Measurements from ENCODE around the gene GPC2.

The GPC2 gene

DNA sequence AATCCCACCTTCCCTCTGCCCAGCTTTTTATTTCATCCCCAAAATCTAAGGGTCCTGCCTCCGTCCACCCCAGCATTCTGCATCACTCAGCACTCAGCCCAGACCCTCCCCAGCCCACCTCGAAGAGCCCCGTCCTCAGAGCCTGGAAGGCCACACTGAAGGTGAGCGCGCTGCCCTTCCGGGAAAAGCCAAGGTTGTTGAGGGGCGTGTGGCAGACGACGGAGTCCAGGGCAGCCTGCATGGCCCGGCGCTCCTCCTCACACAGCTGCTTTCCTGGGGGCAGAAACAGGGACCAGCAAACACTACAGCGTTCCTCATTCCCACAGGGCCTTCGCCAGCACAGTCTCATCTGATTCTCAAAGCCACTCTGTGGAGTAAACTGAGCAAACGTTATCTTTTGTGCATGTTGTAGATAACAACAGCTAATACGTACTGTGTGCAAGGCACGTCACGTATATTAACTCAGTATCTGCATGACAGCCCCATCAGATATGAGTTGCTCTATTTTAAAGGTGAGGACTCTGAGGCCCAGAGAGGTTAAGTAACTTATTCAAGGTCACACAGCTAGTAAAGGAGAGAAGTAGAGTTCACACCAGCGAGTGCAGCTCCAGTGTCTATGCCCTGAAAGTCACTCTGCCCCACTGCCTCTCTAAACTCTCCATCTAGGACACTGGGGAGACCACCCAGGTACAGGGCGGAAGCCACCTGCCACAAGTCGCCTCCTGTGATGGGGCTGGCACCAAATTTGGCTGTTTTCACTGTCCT, 21.4 kb downstream of the GPC2 start:
- no peak overlapping the region for H3K4me3 ChIP-seq (ENCODE audit: low read depth, low read length)
- TF ChIP-seq, protein P1, sequence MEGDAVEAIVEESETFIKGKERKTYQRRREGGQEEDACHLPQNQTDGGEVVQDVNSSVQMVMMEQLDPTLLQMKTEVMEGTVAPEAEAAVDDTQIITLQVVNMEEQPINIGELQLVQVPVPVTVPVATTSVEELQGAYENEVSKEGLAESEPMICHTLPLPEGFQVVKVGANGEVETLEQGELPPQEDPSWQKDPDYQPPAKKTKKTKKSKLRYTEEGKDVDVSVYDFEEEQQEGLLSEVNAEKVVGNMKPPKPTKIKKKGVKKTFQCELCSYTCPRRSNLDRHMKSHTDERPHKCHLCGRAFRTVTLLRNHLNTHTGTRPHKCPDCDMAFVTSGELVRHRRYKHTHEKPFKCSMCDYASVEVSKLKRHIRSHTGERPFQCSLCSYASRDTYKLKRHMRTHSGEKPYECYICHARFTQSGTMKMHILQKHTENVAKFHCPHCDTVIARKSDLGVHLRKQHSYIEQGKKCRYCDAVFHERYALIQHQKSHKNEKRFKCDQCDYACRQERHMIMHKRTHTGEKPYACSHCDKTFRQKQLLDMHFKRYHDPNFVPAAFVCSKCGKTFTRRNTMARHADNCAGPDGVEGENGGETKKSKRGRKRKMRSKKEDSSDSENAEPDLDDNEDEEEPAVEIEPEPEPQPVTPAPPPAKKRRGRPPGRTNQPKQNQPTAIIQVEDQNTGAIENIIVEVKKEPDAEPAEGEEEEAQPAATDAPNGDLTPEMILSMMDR (IDR thresholded peaks at IDR 0.05; ENCODE audit: low read depth, low read length), result no peak

DNA sequence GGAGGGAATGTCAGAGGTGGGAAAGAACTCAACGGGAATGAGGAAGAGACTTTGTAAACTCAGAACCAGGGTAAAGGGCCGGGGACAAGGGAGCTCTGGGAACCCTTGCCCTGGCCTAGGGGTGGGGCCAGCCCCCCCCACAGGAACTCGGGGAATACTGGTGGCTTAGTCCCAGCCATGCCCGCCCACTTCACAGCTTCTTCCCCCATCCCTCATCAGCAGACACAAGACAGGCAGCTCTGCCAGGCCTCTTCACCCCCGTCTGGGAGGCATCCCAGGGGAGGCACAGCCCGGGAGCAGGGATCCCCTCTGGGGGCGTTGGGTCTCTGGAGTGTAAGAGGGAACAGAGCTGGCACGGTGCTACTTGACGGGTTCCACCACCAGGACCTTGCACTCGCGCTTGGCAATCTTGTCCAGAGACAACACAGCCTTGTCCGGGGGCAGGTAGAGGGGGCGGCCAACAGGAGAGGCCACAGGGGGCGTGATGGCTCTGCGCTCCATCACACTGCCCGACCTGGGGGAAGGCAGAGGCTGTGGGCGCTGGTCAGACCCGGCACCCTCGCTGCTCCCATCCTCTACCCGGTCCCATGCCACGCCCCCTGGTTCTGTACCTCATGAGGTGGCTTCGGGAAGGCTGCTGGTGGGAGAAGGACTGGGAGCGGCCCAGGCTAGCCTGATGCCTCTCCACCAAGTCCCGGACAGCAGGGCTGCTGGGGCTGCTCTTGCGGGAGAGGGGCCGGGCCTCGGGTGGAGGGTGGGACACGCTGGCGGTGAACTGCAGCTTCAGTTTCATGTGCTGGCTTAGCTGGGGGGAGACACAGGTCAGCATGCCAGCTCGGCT, 22.3 kb downstream of the GPC2 start:
- H3K4me3 ChIP-seq (ENCODE audit: low read depth, low read length), result no peak overlapping the region
- TF ChIP-seq, protein P1 (IDR thresholded peaks at IDR 0.05; ENCODE audit: low read depth, low read length), result no peak

DNA sequence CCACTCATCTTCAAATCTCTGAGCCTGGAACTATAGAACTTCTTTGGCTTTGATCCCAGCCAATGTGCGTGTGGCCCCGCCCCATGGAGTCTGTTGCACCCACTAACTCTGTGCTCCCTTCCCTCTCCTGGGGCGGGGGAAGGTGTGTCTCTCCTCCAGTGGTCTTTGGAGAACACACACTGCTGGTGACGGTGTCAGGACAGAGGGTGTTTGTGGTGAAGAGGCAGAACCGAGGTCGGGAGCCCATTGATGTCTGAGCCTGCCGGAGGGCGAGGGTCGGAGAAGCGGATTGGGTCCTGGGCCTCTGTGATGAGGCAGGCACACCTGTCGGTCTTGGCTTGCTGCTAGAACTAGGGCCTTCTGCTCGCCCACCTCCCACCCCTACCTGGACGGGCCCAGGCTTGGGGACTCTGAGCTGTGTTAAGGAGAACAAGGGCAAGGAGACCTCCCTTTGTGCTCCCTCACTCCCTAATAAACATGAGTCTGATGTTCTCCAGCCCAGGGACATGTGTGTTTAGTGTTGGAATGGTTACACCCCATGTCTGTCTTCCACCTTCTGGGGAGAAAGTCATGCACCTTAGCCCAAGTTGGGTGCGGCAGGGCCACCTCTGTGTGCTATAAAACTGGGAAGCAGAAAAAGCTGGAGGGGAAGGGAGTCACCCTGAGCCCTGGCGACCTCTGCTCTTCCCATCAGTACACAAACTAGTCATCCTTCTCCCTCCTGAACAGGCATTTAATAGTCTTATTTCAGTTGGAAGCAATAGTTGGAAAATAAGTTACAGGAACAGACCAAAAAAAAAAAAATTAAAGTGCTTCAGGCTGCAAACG, 23.3 kb downstream of the GPC2 start:
- no peak overlapping the region for H3K4me3 ChIP-seq (ENCODE audit: low read depth, low read length)
- TF ChIP-seq, protein P1 (IDR thresholded peaks at IDR 0.05; ENCODE audit: low read depth, low read length), result no peak

DNA sequence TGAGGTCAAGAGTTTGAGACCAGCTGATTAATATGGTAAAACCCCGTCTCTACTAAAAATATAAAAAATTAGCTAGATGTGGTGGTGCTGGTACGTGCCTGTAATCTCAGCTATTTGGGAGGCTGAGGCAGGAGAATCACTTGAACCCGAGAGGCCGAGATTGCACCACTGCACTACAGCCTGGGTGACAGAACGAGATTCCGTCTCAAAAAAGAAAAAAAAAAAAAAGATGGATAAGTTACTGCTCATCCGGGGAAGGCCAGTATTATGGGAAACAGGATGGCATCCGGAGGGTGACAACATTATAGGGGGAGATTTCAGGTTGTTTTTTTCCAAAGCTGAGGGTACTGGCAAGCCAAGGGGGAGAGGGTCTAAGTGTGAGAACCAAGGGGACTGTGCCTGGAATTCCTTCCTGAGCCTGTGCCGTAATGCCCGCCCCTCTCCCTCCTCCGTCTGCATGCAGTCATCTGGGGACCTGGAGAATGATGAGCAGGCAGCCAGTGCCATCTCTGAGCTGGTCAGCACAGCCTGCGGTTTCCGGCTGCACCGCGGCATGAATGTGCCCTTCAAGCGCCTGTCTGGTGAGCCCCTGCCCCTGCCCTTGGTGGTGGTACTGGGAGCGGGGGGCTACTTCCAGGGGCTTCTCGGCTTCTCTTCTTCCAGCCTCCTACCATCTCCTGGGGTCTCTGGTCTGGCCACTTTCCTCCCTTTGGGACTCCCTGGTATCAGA, 24.1 kb downstream of the GPC2 start:
- no peak overlapping the region for H3K4me3 ChIP-seq (ENCODE audit: low read depth, low read length)
- TF ChIP-seq, protein P1 (IDR thresholded peaks at IDR 0.05; ENCODE audit: low read depth, low read length), result no peak

DNA sequence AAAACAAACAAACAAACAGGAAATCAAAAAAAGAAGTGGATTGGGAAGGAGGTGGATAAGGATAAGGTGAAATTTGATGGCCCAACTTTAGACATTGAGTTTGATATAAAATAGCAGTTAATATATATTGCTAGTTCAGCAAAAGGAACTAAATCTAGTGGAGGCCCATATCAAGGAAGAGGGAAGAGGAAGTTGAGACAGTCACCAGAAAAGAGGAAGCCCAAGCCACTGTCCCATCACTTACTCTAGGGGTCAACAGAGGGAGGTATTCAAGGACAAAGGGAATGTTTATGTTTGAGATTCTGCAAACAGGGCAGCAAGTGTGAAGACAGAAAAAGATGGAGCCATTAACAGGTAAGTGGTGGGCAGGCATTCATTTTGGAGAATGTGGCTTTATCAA, 24.8 kb downstream of the GPC2 start:
- TF ChIP-seq, protein P1 (IDR thresholded peaks at IDR 0.05; ENCODE audit: low read depth, low read length), result no peak
- no peak overlapping the region for H3K4me3 ChIP-seq (ENCODE audit: low read depth, low read length)

DNA sequence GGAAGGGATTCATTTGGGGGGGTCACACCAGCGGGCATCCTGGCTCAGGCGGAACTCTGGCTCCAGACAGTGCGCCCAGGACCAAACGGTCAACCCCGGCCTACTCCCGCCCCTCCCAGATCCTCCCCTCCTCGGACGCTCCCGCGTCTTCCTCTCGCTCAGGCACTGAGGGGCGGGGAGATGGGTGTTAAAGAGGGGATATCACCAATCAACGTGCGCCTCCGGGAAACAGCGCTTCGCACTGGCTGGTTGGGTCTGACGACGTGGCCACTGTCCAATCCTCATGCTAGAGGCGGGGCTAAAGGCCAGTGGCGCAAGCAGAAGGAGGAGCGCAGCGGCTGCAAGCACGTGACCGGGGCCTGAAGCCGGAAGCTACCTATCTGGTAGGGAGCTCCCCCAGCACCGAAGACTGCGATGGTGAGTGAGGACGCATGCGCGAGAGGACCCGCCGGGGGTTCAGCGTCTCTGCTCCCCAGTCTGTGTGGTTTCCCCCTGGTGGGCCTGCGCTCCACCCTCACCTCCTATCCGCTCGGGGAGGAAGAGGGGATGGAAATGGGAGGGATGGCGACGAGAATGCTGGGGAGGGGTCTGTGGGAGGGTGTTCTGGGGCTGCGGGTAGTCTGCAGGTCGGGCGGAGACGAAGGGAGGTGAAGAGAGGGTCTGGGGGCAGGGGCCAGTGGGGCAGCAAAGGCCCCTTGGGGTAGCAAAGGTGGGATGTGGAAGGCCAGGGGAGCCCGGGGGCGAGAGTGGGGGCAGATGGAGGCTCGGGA, 28.4 kb downstream of the GPC2 start, which contains the start of gene LAMTOR4:
Gene LAMTOR4, plus strand, starts transcription at position 360 of the 770 bp plus-strand sequence. Its CDS starts 55 bp downstream, at position 415.
- TF ChIP-seq, protein P1 (IDR thresholded peaks at IDR 0.05; ENCODE audit: low read depth, low read length), result no peak
- H3K4me3 ChIP-seq (ENCODE audit: low read depth, low read length), result peak within 1 kb of the TSS; percentile 72
